ENCODE measurements around the gene MRPL34.
"Not testable (repeated sequence)": the region's sequence is repeated elsewhere in the genome, so short reads cannot be mapped to it uniquely, and the experiment has no call there.

Gene MRPL34

GRCh38 chr19:17305517-17306284 lies at the start of gene MRPL34:
MRPL34 (plus strand) TSS chr19:17305872; CDS start chr19:17305893, 21 bp downstream.
- DNase-seq (ENCODE audit: low read depth in 3 of 3, low spot score in 1 of 3), result peak; percentile 81 to 93 (median 88)

- DNase-seq (ENCODE audit: low read depth in 3 of 3, low spot score in 1 of 3), result no peak
Observed at GRCh38 chr19:17256130-17256529, 49.5 kb upstream of the MRPL34 start.

- DNase-seq (ENCODE audit: low read depth in 3 of 3, low spot score in 1 of 3), result no peak
Observed at GRCh38 chr19:17259118-17259780, 46.4 kb upstream of the MRPL34 start.

- DNase-seq (ENCODE audit: low read depth in 3 of 3, low spot score in 1 of 3), result no peak
Observed at GRCh38 chr19:17259934-17260333, 45.7 kb upstream of the MRPL34 start.

GRCh38 chr19:17260842-17261325 lies 44.8 kb upstream of the MRPL34 start:
- peak; percentile 77 to 88 (median 81) for DNase-seq (ENCODE audit: low read depth in 3 of 3, low spot score in 1 of 3)

GRCh38 chr19:17262557-17262956 lies 43.1 kb upstream of the MRPL34 start:
- DNase-seq (ENCODE audit: low read depth in 3 of 3, low spot score in 1 of 3), result no peak

- no peak for DNase-seq (ENCODE audit: low read depth in 3 of 3, low spot score in 1 of 3)
Observed at GRCh38 chr19:17263712-17264640, 41.7 kb upstream of the MRPL34 start.

GRCh38 chr19:17264641-17264979 lies 41.1 kb upstream of the MRPL34 start, which contains the start of gene USHBP1:
USHBP1 (minus strand) TSS chr19:17264745; CDS start chr19:17264299, 446 bp downstream.
- DNase-seq (ENCODE audit: low read depth in 3 of 3, low spot score in 1 of 3), result no peak

GRCh38 chr19:17266026-17266425 lies 39.6 kb upstream of the MRPL34 start:
- DNase-seq (ENCODE audit: low read depth in 3 of 3, low spot score in 1 of 3), result no peak

- DNase-seq (ENCODE audit: low read depth in 3 of 3, low spot score in 1 of 3), result no peak
Observed at GRCh38 chr19:17266589-17266974, 39.1 kb upstream of the MRPL34 start.

GRCh38 chr19:17266975-17267788 lies 38.5 kb upstream of the MRPL34 start, which contains the start of gene BABAM1:
BABAM1 (plus strand) TSS chr19:17267443; CDS start chr19:17268807, 1,364 bp downstream.
- DNase-seq (ENCODE audit: low read depth in 3 of 3, low spot score in 1 of 3), result peak; percentile 76 to 90 (median 86)

- no peak for DNase-seq (ENCODE audit: low read depth in 3 of 3, low spot score in 1 of 3)
Observed at GRCh38 chr19:17268754-17269153, 36.9 kb upstream of the MRPL34 start.

- not testable (repeated sequence) for DNase-seq (ENCODE audit: low read depth in 3 of 3, low spot score in 1 of 3)
Observed at GRCh38 chr19:17274892-17275291, 30.8 kb upstream of the MRPL34 start.

- no peak for DNase-seq (ENCODE audit: low read depth in 3 of 3, low spot score in 1 of 3)
Observed at GRCh38 chr19:17275441-17276175, 30.1 kb upstream of the MRPL34 start.

GRCh38 chr19:17279436-17279835 lies 26.2 kb upstream of the MRPL34 start:
- DNase-seq (ENCODE audit: low read depth in 3 of 3, low spot score in 1 of 3), result no peak

GRCh38 chr19:17281391-17282304 lies 24.0 kb upstream of the MRPL34 start, which contains the start of gene ANKLE1:
ANKLE1 (plus strand) TSS chr19:17281901; CDS start chr19:17281921, 20 bp downstream.
- peak in 1 of 3 donors; percentile 34 for DNase-seq (ENCODE audit: low read depth in 3 of 3, low spot score in 1 of 3)

- DNase-seq (ENCODE audit: low read depth in 3 of 3, low spot score in 1 of 3), result peak in 2 of 3 donors; percentile 58 to 74
Observed at GRCh38 chr19:17282488-17283125, 23.1 kb upstream of the MRPL34 start.

- no peak for DNase-seq (ENCODE audit: low read depth in 3 of 3, low spot score in 1 of 3)
Observed at GRCh38 chr19:17283504-17283996, 22.1 kb upstream of the MRPL34 start.
